Posterior vena cava (tissue), 2 donors: ENCODE measurements around the gene SAT2. TPM values are rescaled to one million over a fixed set of nuclear protein-coding genes. Genes with fewer than 3 reads are reported as not detected.
"Not testable (repeated sequence)": the region's sequence is repeated elsewhere in the genome, so short reads cannot be mapped to it uniquely, and the experiment has no call there.

Source experiments
- DNase-seq: peaks from one replicate; pipeline ENCODE4 v3.0.0-alpha.2; 2020; ENCODE audit warnings: low spot score
- intact Hi-C, 2 donors: fragments of 100-400 bp; cut with DNase I; formaldehyde crosslinking; loops; one replicate each; pipeline versions ENCODE4 v1.14.1 to v1.14.2; 2022 to 2023
- total RNA-seq, 2 donors: library from RNA; stranded (reverse); fragmentation: NEBNext Ultra II Directional; extraction: Animal tissue kit (Norgen Biotek cat#: 25700); gene quantifications; one replicate each; pipeline ENCODE4 v1.2.1, GENCODE V29; 2021
- donor health status: DM: yes; HTN: yes; CAD: no.
- donor health status: DM: yes; HTN: yes; CAD: no.

SAT2 gene
- total RNA-seq, 2 donors from 2014 or later: 40.7 to 63.3 TPM

GRCh38 chr17:7641635-7642034 is 14.0 kb upstream of the SAT2 start:
- DNase-seq, intact Hi-C loops: not testable (repeated sequence)

GRCh38 chr17:7640783-7641182 is 13.2 kb upstream of the SAT2 start:
- no peak for DNase-seq
- intact Hi-C loops: no loop called here

- no peak for DNase-seq
Measured at GRCh38 chr17:7636163-7636562, 8.5 kb upstream of the SAT2 start.

GRCh38 chr17:7634384-7634783 is 6.8 kb upstream of the SAT2 start:
- intact Hi-C loops: loop anchor here in 1 of 2 donors (10.0 kb wide), 1 partner anchor 50 kb away; the partner anchor contains the start of genes TP53 and WRAP53
- no peak for DNase-seq

More at GRCh38 chr17:7636163-7636562, 8.5 kb upstream of the SAT2 start:
- intact Hi-C loops: loop anchor here in 1 of 2 donors (10.0 kb wide), 1 partner anchor 49 kb away; the partner anchor contains the start of genes TP53 and WRAP53

- intact Hi-C loops: loop anchor here (2.0 to 10.0 kb wide), 2 partner anchors 52 to 54 kb away; partner anchors contain the start of genes TP53 (in 2 of the 2) and WRAP53 (in 1 of the 2)
- DNase-seq: no peak
Measured at GRCh38 chr17:7633093-7633492, 5.5 kb upstream of the SAT2 start.

- intact Hi-C loops: loop anchor here (2.0 to 10.0 kb wide), 2 partner anchors 52 to 54 kb away; partner anchors contain the start of genes TP53 (in 2 of the 2) and WRAP53 (in 1 of the 2)
- no peak for DNase-seq
Measured at GRCh38 chr17:7632492-7632894, 4.9 kb upstream of the SAT2 start.

- DNase-seq: no peak
- intact Hi-C loops: loop anchor here (2.0 to 10.0 kb wide), 2 partner anchors 53 to 55 kb away; partner anchors contain the start of genes TP53 (in 2 of the 2) and WRAP53 (in 1 of the 2)
Measured at GRCh38 chr17:7631398-7632380, 4.1 kb upstream of the SAT2 start.

- DNase-seq: no peak
- intact Hi-C loops: loop anchor here in 1 of 2 donors (10.0 kb wide), 1 partner anchor 55 kb away; the partner anchor contains the start of genes TP53 and WRAP53
Measured at GRCh38 chr17:7629939-7630571, 2.4 kb upstream of the SAT2 start, which contains the start of gene SHBG. Gene SHBG, plus strand, starts transcription at chr17:7630135. Its CDS starts 38 bp downstream, at chr17:7630173.

- intact Hi-C loops: no loop called here
- DNase-seq: no peak
Measured at GRCh38 chr17:7626956-7627249, 718 bp downstream of the SAT2 start.

GRCh38 chr17:7626307-7626706 is 1.3 kb downstream of the SAT2 start:
- DNase-seq: no peak
- intact Hi-C loops: no loop called here

GRCh38 chr17:7625749-7626148 is 1.9 kb downstream of the SAT2 start:
- DNase-seq, intact Hi-C loops: not testable (repeated sequence)

GRCh38 chr17:7623661-7624060 is 4.0 kb downstream of the SAT2 start:
- intact Hi-C loops: no loop called here
- no peak for DNase-seq

- intact Hi-C loops: no loop called here
- DNase-seq: no peak
Measured at GRCh38 chr17:7620835-7621234, 6.8 kb downstream of the SAT2 start.

- intact Hi-C loops: no loop called here
- DNase-seq: no peak
Measured at GRCh38 chr17:7618608-7619007, 9.0 kb downstream of the SAT2 start.

- intact Hi-C loops: no loop called here
- DNase-seq: no peak
Measured at GRCh38 chr17:7615265-7615747, 12.3 kb downstream of the SAT2 start.

GRCh38 chr17:7614425-7615264 is 13.0 kb downstream of the SAT2 start, which contains the start of gene FXR2:
Gene FXR2, minus strand, starts transcription at chr17:7614897. Its CDS starts 365 bp downstream, at chr17:7614532.
- intact Hi-C loops: no loop called here
- DNase-seq: peak; percentile 100

- no peak for DNase-seq
- intact Hi-C loops: no loop called here
Measured at GRCh38 chr17:7613769-7614424, 13.7 kb downstream of the SAT2 start.

GRCh38 chr17:7612294-7612640 is 15.4 kb downstream of the SAT2 start:
- no peak for DNase-seq
- intact Hi-C loops: no loop called here
